Body of pancreas (tissue), 4 donors: ENCODE data around the gene SYMPK. TPM values are rescaled to one million over a fixed set of nuclear protein-coding genes. Genes with fewer than 3 reads are reported as not detected.

Experiments
- ATAC-seq: fragments of 150-250 bp; one replicate; pipeline ENCODE4 v1.9.1; 2016
- DNase-seq, 4 donors: peaks; one replicate each; pipeline ENCODE4 v3.0.0-alpha.2; 2019
- H3K27ac ChIP-seq, 4 donors: fragments of 200-600 bp; sonication (generic); 1 replicate in 3 of 4; 2 replicates in 1 of 4; pipeline versions ENCODE4 v1.5.1 to v1.6.1; 2016 to 2019; ENCODE audit warnings: mild to moderate bottlenecking in 1 of 4, mixed read lengths in 1 of 4, moderate library complexity in 1 of 4
- H3K27me3 ChIP-seq, 2 donors: fragments of 200-600 bp; sonication (generic); one replicate each; pipeline ENCODE4 v1.6.0; 2016; ENCODE audit warnings: mild to moderate bottlenecking in 1 of 2
- H3K36me3 ChIP-seq, 2 donors: fragments of 200-600 bp; sonication (generic); replicated peaks in 1 of 2; 2 replicates each; pipeline ENCODE4 v1.5.1; 2016; ENCODE audit warnings: low read depth in 2 of 2; ENCODE audit not compliant: insufficient read depth in 1 of 2
- H3K4me1 ChIP-seq: fragments of 200-600 bp; sonication (generic); one replicate; pipeline ENCODE4 v1.6.0; 2016
- H3K4me3 ChIP-seq, 2 donors: fragments of 200-600 bp; sonication (generic); 1 replicate in 1 of 2; 2 replicates in 1 of 2; pipeline ENCODE4 v1.5.1; 2016 to 2019
- H3K9me3 ChIP-seq, 3 donors: fragments of 200-600 bp; sonication (generic); 1 replicate in 2 of 3; 2 replicates in 1 of 3; pipeline ENCODE4 v1.5.1; 2016
- CTCF ChIP-seq, 7 experiments: fragments of 450-650 bp in 4 of 7; fragments of 200-600 bp in 3 of 7; sonication (generic) in 3 of 7; IDR thresholded peaks; one replicate each; pipeline ENCODE4 v1.5.1; 2016 to 2019; ENCODE audit warnings: antibody characterized with exemption in 7 of 7
- POLR2A ChIP-seq, 3 donors: fragments of 450-650 bp; IDR thresholded peaks; one replicate each; pipeline ENCODE4 v1.6.1; 2016; ENCODE audit warnings: antibody characterized with exemption in 3 of 3, mild to moderate bottlenecking in 2 of 3
- WGBS, 2 donors: methylation state at CpG; one replicate each; pipeline ENCODE4 v1.1.5; 2017; 5-methylcytosine and 5-hydroxymethylcytosine counted together
- intact Hi-C: fragments of 100-400 bp; cut with DNase I; formaldehyde crosslinking; loops from one replicate; pipeline ENCODE4 v1.15.1; 2023
- total RNA-seq, 2 donors: library from RNA; depleted of rRNA; stranded (reverse); fragments of >200 nt; gene quantifications; one replicate each; pipeline ENCODE4 v1.1.0, GENCODE V29; 2016

The SYMPK gene
- total RNA-seq, 2 donors from 2014 or later = 23.3 to 32.3 TPM

DNA sequence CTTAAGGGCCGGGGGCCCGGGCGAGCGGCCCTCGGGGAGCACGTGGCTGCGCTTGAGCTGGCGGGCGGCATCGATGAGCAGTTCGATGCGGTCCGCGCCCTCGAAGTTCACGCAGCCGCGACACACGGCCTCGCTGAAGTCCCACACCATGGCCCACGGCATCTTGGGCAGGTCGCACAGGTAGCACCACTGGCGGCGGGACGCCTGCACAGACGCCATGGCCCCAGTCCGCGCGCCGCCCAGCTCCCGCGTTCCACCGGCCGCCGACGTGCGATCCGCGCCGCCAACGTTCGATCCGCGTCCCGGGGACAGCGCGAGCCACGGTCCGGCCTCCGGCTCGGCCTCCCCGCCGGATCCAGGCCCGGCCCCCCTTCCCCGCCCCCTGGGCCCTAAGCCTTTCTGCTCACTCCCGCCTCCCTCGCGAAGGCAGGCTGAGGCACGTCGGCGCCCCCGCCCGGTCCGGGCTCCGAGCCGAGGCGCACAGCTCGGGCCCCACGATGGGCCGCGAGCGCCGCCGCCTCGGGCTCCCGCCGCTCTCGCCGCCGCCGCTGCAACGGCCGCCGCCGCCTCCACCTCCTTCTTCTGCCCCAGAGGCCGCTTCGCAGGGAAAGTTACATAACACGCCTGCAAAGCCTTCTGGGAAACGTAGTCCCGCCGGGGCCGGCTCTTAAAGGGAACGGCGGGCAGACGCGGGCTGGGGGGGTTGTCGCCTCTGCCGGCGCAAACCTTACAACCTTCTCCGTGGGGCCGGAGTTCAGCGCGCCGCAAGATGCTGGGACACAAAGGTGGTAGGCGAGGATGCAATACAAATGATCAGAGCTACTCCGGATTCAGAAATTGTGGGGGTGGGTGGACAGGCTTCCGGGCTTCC is 22.8 kb upstream of the SYMPK start, which contains the start of gene IRF2BP1:
Gene IRF2BP1, minus strand, starts transcription at position 586 of the 871 bp plus-strand sequence. Its CDS starts 367 bp downstream, at position 219.
- H3K27me3 ChIP-seq = no peaks in the 10 kb centered on the region
- peaks cover 50% of the 10 kb centered on the region for H3K4me1 ChIP-seq
- TF ChIP-seq POLR2A (IDR thresholded peaks at IDR 0.05) = peak in 2 of 3 donors; percentile 46 to 55
- peak in 2 of 7 experiments; percentile 12 to 32 for TF ChIP-seq CTCF (IDR thresholded peaks at IDR 0.05)
- 1% methylated on average over 42 to 75 of the region's 107 CpGs for WGBS, 2 donors
- H3K9me3 ChIP-seq = no peaks in the 10 kb centered on the region
- intact Hi-C loops = no loop called here
- ATAC-seq (peak; percentile 58), DNase-seq (peak; percentile 93 to 96 (median 94))
- H3K27ac ChIP-seq = peak within 1 kb of the TSS; percentile 83 to 96 (median 90)
- H3K4me3 ChIP-seq = peak within 1 kb of the TSS; percentile 7 to 49
- no peaks in the 10 kb centered on the region for H3K36me3 ChIP-seq

- DNase-seq = peak in 2 of 4 donors; percentile 34 to 40
- Histone ChIP-seq H3K27ac (peak overlapping the region; percentile 83 to 96 (median 90)), H3K36me3 (no peaks in the 10 kb centered on the region), H3K4me1 (peaks cover 59% of the 10 kb centered on the region), H3K4me3 (peak overlapping the region; percentile 7 to 49), H3K27me3 (no peaks in the 10 kb centered on the region), H3K9me3 (no peaks in the 10 kb centered on the region)
- ATAC-seq = no peak
- TF ChIP-seq POLR2A (IDR thresholded peaks at IDR 0.05) = no peak
- no peak for TF ChIP-seq CTCF (IDR thresholded peaks at IDR 0.05)
- 28 to 52% methylated on average over 9 to 69 of the region's 72 CpGs for WGBS, 2 donors
- intact Hi-C loops = no loop called here
Measured at GRCh38 chr19:45884682-45885555, 22.0 kb upstream of the SYMPK start.

DNA sequence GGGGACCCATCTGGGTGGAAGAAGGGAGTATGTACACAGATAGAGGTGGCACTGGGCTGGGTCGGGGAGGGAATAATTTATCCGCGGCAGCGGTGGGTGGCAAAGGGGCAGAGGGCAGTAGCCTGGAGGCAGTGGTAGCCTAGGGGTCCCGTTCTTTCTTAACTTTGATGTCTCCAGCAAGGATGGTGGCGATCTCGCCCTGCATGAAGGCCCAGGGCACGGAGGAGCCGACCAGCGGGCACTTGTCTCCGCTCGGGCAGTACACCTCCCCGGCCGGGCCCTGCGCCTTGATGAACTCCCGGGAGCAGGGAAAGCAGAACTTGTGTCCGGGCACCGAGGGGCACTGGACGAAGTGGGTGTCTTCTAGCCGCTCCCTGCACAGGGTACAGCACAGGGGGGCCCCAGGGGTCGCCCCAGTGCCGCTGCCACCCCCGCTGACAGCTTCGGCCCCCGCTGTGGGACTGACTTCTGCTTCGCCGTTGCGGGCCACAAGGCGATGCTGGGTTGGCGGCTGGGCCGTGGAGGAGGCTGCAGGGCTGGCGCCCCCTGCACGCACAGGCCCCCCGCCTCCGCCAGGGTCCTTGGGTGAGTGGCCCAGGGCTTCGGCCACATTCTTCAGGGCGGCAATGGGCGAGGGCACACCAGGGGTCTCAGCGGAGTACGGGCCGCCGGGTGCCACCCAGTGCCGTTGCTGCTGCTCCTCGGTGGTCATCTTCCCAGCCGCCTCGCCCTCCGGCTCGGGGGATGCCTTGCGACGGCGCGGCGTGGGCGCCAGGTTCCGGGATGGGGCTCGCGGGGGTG is 21.1 kb upstream of the SYMPK start:
- Histone ChIP-seq H3K4me3 (no peak overlapping the region), H3K36me3 (no peaks in the 10 kb centered on the region), H3K9me3 (no peaks in the 10 kb centered on the region), H3K27ac (peak overlapping the region; percentile 83 to 96 (median 90)), H3K27me3 (no peaks in the 10 kb centered on the region), H3K4me1 (peaks cover 68% of the 10 kb centered on the region)
- ATAC-seq = no peak
- 41 to 73% methylated on average over 3 to 52 of the region's 57 CpGs for WGBS, 2 donors
- TF ChIP-seq CTCF (IDR thresholded peaks at IDR 0.05) (no peak), POLR2A (IDR thresholded peaks at IDR 0.05) (no peak)
- intact Hi-C loops = no loop called here
- DNase-seq = peak in 3 of 4 donors; percentile 38 to 44 (median 44)

GRCh38 chr19:45883586-45883880 is 20.6 kb upstream of the SYMPK start:
- Histone ChIP-seq H3K27me3 (no peaks in the 10 kb centered on the region), H3K9me3 (no peaks in the 10 kb centered on the region), H3K27ac (peak overlapping the region; percentile 83 to 96 (median 90)), H3K4me1 (peaks cover 73% of the 10 kb centered on the region), H3K4me3 (no peak overlapping the region), H3K36me3 (no peaks in the 10 kb centered on the region)
- no peak for TF ChIP-seq POLR2A (IDR thresholded peaks at IDR 0.05)
- TF ChIP-seq CTCF (IDR thresholded peaks at IDR 0.05) = no peak
- ATAC-seq = no peak
- intact Hi-C loops = no loop called here
- DNase-seq = no peak
- 7 to 16% methylated on average over 5 of the region's 5 CpGs for WGBS, 2 donors
